HG03354 (cell line): ENCODE results near the gene DDR2.

Experiments used
- ATAC-seq: cut with Tn5 transposase; IDR thresholded peaks from one replicate; pipeline ENCODE4 v1.9.1; 2021; ENCODE audit warnings: mild to moderate bottlenecking; ENCODE audit not compliant: unreplicated experiment, poor library complexity, severe bottlenecking

DDR2 gene

GRCh38 chr1:162627662-162628296 is 4.5 kb upstream of the DDR2 start:
- ATAC-seq = no peak

- no peak for ATAC-seq
These were observed 3.1 kb upstream of the DDR2 start for GRCh38 chr1:162629077-162629627.

GRCh38 chr1:162629651-162630050 is 2.6 kb upstream of the DDR2 start:
- ATAC-seq = no peak

GRCh38 chr1:162631546-162632191 is 595 bp upstream of the DDR2 start:
- no peak for ATAC-seq

- no peak for ATAC-seq
These were observed 425 bp downstream of the DDR2 start for GRCh38 chr1:162632698-162633080.

- peak; percentile 55 for ATAC-seq
These were observed 958 bp downstream of the DDR2 start for GRCh38 chr1:162633081-162633762.

- ATAC-seq = no peak
These were observed 3.2 kb downstream of the DDR2 start for GRCh38 chr1:162635418-162635817.

GRCh38 chr1:162639718-162640117 is 7.5 kb downstream of the DDR2 start:
- no peak for ATAC-seq

GRCh38 chr1:162641114-162641513 is 8.8 kb downstream of the DDR2 start:
- no peak for ATAC-seq

- no peak for ATAC-seq
These were observed 12.7 kb downstream of the DDR2 start for GRCh38 chr1:162644986-162645314.

GRCh38 chr1:162645666-162646065 is 13.4 kb downstream of the DDR2 start:
- ATAC-seq = no peak

- no peak for ATAC-seq
These were observed 17.3 kb downstream of the DDR2 start for GRCh38 chr1:162649583-162649982.

GRCh38 chr1:162654915-162655620 is 22.8 kb downstream of the DDR2 start:
- no peak for ATAC-seq

- ATAC-seq = no peak
These were observed 24.0 kb downstream of the DDR2 start for GRCh38 chr1:162656266-162656665.

GRCh38 chr1:162660574-162660973 is 28.3 kb downstream of the DDR2 start:
- no peak for ATAC-seq

- ATAC-seq = no peak
These were observed 29.1 kb downstream of the DDR2 start for GRCh38 chr1:162661336-162661735.

- no peak for ATAC-seq
These were observed 29.7 kb downstream of the DDR2 start for GRCh38 chr1:162662013-162662412.

- peak; percentile 50 for ATAC-seq
These were observed 30.8 kb downstream of the DDR2 start for GRCh38 chr1:162663086-162663485.

GRCh38 chr1:162663589-162664106 is 31.4 kb downstream of the DDR2 start:
- ATAC-seq = peak; percentile 28

GRCh38 chr1:162666006-162666645 is 33.9 kb downstream of the DDR2 start:
- ATAC-seq = no peak
